ENCODE measurements around the gene GALNT2.

DNA sequence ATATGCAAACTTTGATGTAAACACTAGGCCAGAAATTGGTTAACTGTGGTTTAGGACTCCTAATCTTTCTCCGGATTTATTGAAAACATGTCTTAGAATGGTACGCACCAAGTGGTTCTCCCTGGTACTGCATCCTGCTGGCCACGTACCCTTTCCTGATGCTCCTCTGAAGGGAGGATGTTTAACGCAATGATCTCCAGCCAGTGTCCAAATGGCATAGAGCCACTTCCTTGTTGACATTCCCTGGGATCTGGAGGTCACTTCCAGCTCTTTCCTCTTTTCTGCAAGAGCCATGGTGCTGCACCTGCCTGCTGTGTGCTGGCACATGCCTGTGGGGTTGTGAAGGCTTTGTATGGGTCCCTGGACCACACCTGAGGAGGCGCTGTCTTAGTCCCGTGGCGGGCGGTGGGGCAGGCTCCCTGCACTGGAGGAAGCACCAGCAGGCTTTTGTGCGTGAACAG lies 53.9 kb downstream of the GALNT2 start:
- TF ChIP-seq, protein P1, sequence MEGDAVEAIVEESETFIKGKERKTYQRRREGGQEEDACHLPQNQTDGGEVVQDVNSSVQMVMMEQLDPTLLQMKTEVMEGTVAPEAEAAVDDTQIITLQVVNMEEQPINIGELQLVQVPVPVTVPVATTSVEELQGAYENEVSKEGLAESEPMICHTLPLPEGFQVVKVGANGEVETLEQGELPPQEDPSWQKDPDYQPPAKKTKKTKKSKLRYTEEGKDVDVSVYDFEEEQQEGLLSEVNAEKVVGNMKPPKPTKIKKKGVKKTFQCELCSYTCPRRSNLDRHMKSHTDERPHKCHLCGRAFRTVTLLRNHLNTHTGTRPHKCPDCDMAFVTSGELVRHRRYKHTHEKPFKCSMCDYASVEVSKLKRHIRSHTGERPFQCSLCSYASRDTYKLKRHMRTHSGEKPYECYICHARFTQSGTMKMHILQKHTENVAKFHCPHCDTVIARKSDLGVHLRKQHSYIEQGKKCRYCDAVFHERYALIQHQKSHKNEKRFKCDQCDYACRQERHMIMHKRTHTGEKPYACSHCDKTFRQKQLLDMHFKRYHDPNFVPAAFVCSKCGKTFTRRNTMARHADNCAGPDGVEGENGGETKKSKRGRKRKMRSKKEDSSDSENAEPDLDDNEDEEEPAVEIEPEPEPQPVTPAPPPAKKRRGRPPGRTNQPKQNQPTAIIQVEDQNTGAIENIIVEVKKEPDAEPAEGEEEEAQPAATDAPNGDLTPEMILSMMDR (IDR thresholded peaks at IDR 0.05) = peak; percentile 71
- TF ChIP-seq POLR2AphosphoS5 (IDR thresholded peaks at IDR 0.05; ENCODE audit: low read depth, low read length) = no peak
